Cardiac muscle cell (in vitro differentiated cells and primary cell): Measurements from ENCODE around the gene KICS2. TPM values are rescaled to one million over a fixed set of nuclear protein-coding genes. Genes with fewer than 3 reads are reported as not detected.

Experiments
- DNase-seq, 2 donors: peaks; one replicate each; pipeline versions ENCODE4 v3.0.0 to v3.0.0-alpha.2; 2010 to 2017; ENCODE audit warnings: low read depth in 1 of 2, low spot score in 1 of 2
- H3K27ac ChIP-seq: fragments of 200-600 bp; sonication (generic); 2 replicates; pipeline ENCODE4 v1.5.1; 2016
- H3K27me3 ChIP-seq: fragments of 200-600 bp; sonication (generic); 2 replicates; pipeline ENCODE4 v1.6.0; 2016; ENCODE audit warnings: control low read depth
- H3K36me3 ChIP-seq: fragments of 200-600 bp; sonication (generic); 2 replicates; pipeline ENCODE4 v1.5.1; 2016; ENCODE audit warnings: control low read depth
- H3K4me1 ChIP-seq: fragments of 200-600 bp; sonication (generic); 2 replicates; pipeline ENCODE4 v1.8.1; 2017; ENCODE audit warnings: low read depth, mild to moderate bottlenecking, mixed run types
- H3K4me3 ChIP-seq: fragments of 200-600 bp; sonication (generic); 2 replicates; pipeline ENCODE4 v1.5.1; 2016; ENCODE audit warnings: mild to moderate bottlenecking
- H3K9me3 ChIP-seq: fragments of 200-600 bp; sonication (generic); 2 replicates; pipeline ENCODE4 v1.5.1; 2017; ENCODE audit warnings: low read depth, mild to moderate bottlenecking, control low read depth
- polyA plus RNA-seq: library from polyadenylated mRNA; unstranded; fragments of >200 nt; fragmentation: Nextera tagmentation; extraction: Ambion mirVana; gene quantifications from 2 replicates; pipeline ENCODE4 v1.2.1, GENCODE V29; 2016
- total RNA-seq: library from RNA; depleted of rRNA; stranded (reverse); fragments of >200 nt; gene quantifications from 2 replicates; pipeline ENCODE4 v1.2.3, GENCODE V29; 2016
- TF ChIP-seq, protein P1 (sequence below): IDR thresholded peaks from 2 replicates; pipeline ENCODE4 v1.5.1; 2012; ENCODE audit warnings: low read depth, mild to moderate bottlenecking, low read length

The KICS2 gene
- total and polyA plus RNA-seq, 2 experiments from 2014 or later = 0.81 to 7.2 TPM

- no peak for DNase-seq
- no peaks in the 10 kb centered on the region for H3K36me3 ChIP-seq
- no peak overlapping the region for H3K27ac ChIP-seq
- TF ChIP-seq, protein P1, sequence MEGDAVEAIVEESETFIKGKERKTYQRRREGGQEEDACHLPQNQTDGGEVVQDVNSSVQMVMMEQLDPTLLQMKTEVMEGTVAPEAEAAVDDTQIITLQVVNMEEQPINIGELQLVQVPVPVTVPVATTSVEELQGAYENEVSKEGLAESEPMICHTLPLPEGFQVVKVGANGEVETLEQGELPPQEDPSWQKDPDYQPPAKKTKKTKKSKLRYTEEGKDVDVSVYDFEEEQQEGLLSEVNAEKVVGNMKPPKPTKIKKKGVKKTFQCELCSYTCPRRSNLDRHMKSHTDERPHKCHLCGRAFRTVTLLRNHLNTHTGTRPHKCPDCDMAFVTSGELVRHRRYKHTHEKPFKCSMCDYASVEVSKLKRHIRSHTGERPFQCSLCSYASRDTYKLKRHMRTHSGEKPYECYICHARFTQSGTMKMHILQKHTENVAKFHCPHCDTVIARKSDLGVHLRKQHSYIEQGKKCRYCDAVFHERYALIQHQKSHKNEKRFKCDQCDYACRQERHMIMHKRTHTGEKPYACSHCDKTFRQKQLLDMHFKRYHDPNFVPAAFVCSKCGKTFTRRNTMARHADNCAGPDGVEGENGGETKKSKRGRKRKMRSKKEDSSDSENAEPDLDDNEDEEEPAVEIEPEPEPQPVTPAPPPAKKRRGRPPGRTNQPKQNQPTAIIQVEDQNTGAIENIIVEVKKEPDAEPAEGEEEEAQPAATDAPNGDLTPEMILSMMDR = no peak
- no peak overlapping the region for H3K4me3 ChIP-seq
- no peaks in the 10 kb centered on the region for H3K4me1 ChIP-seq
- H3K9me3 ChIP-seq = no peaks in the 10 kb centered on the region
- no peaks in the 10 kb centered on the region for H3K27me3 ChIP-seq
Observed at GRCh38 chr12:64177001-64177400, 45.1 kb downstream of the KICS2 start.

DNA sequence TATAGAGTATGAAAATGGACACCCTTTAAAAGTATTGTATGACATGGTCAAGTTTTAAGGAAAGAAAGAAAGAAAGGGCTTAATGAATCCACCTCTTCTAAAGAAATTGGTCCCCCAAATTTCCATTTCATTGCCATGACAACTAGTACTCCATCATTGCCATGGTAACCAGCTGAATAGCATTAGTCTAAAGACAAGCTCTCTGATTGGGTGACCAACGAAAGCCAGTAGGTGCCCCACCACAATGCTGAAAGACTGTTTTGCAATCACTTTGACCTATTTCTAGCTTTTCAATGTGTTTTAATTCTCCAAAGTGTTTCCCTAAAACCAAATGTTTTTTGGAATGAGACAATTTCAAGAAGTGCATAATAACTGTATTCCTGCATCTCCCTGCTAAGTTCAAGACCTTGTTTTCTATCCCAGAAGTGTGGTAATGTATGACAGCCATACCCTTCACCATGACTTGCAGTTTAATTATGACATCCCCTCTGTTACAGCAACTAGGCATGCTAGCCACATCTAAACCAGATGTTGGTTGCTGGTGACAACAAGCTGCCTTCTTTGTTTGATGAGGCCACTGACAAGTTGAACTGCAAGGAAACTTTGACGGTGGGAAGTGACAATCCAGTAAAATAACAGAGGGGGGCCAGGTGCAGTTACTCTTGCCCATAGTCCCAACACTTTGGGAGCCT lies 46.7 kb downstream of the KICS2 start:
- Histone ChIP-seq H3K27me3 (no peaks in the 10 kb centered on the region), H3K36me3 (no peaks in the 10 kb centered on the region), H3K9me3 (no peaks in the 10 kb centered on the region), H3K4me3 (no peak overlapping the region), H3K27ac (no peak overlapping the region), H3K4me1 (no peaks in the 10 kb centered on the region)
- DNase-seq = peak in 1 of 2 donors; percentile 51
- TF ChIP-seq, protein P1 = no peak

- H3K27ac ChIP-seq = no peak overlapping the region
- DNase-seq = no peak
- no peaks in the 10 kb centered on the region for H3K4me1 ChIP-seq
- H3K27me3 ChIP-seq = no peaks in the 10 kb centered on the region
- H3K36me3 ChIP-seq = no peaks in the 10 kb centered on the region
- TF ChIP-seq, protein P1 = no peak
- no peak overlapping the region for H3K4me3 ChIP-seq
- no peaks in the 10 kb centered on the region for H3K9me3 ChIP-seq
Observed at GRCh38 chr12:64173456-64173855, 48.6 kb downstream of the KICS2 start.

Other genes starting within 250 kb of the KICS2 start
- not detected in 2 replicates for gene C12orf56, start 168.5 kb upstream of the KICS2 start, total RNA-seq
- gene C12orf56, start 168.5 kb upstream of the KICS2 start, polyA plus RNA-seq = not detected in 2 replicates
- 32.1 and 33.9 TPM in 2 replicates for gene XPOT, start 182.1 kb upstream of the KICS2 start, total RNA-seq
- 27.6 and 50.5 TPM in 2 replicates for gene XPOT, start 182.1 kb upstream of the KICS2 start, polyA plus RNA-seq
- gene TBK1, start 229.8 kb upstream of the KICS2 start, total RNA-seq = 9.0 and 9.7 TPM in 2 replicates
- 15.0 and 15.8 TPM in 2 replicates for gene TBK1, start 229.8 kb upstream of the KICS2 start, polyA plus RNA-seq